HG03439 (cell line): ENCODE data around the gene EFCAB5.
"Not testable (repeated sequence)": the region's sequence is repeated elsewhere in the genome, so short reads cannot be mapped to it uniquely, and the experiment has no call there.

Experiments used
- ATAC-seq: cut with Tn5 transposase; IDR thresholded peaks from one replicate; pipeline ENCODE4 v1.9.1; 2021; ENCODE audit warnings: mild to moderate bottlenecking, moderate library complexity; ENCODE audit not compliant: unreplicated experiment

The EFCAB5 gene

DNA sequence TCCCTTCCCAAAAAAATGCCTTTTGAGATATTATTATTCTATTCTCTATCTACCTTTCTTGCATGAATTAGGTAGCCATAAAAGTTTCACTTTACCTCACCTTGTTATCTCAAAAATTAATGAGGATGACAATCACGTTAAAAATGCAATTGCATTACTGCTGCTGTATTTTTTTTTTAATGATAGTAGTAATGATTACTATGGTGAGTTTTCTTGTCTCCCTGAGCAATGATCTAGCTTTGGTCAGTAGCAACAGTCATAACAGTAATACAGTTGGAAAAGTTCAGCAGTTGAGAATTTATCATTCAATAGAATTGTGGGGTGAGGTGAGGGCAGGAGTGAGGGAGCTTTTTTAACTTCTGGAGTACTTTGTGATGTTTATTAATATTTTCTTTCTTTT lies at the start of gene EFCAB5:
Gene EFCAB5, plus strand, starts transcription at position 301 of the 400 bp plus-strand sequence. CDS start 163 bp downstream, outside the sequence.
- no peak for ATAC-seq

DNA sequence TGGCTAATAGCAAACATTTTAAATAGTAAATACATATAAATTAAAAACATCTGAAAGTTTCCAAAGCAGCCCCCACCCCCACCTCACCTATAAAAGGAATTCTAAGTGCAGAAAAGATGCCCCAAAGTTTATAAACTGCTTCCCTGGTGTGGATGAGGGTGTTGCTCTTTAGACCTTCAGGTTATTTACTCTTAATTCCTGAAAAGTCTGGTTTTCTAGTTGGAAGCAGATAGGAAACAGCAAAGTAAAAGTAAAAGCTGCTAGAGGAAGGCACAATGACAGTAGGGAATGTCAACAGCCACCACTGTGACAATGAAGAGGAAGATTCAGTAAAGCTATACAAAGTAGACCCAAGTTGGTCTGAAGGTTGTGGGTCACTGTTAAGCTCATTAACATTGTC lies 49.2 kb upstream of the EFCAB5 start:
- ATAC-seq, result no peak

DNA sequence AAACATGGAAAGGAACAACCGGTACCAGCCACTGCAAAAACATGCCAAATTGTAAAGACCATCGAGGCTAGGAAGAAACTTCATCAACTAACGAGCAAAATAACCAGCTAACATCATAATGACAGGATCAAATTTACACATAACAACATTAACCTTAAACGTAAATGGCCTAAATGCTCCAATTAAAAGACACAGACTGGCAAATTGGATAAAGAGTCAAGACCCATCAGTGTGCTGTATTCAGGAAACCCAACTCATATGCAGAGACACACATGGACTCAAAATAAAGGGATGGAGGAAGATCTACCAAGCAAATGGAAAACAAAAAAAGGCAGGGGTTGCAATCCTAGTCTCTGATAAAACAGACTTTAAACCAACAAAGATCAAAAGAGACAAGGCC lies 44.3 kb upstream of the EFCAB5 start:
- ATAC-seq, result not testable (repeated sequence)

DNA sequence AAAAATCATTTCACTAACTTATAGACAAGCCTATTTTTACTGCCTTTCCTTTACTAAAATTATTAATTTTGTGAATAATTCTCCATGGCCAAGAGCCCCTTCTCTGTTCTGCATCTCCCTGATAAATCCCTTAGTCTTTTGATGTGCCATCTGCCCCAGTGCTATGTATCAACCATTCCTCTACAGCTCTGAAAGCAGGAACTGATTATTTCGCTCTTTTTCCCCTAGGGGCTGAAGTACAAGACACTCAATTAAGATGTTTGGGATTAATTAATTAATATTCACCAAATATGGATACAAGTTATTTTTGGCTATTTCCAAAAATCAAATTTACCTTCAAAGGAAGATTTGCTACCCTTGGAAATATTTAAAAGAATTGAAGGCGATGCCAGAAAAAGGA lies 38.0 kb upstream of the EFCAB5 start:
- ATAC-seq, result no peak

DNA sequence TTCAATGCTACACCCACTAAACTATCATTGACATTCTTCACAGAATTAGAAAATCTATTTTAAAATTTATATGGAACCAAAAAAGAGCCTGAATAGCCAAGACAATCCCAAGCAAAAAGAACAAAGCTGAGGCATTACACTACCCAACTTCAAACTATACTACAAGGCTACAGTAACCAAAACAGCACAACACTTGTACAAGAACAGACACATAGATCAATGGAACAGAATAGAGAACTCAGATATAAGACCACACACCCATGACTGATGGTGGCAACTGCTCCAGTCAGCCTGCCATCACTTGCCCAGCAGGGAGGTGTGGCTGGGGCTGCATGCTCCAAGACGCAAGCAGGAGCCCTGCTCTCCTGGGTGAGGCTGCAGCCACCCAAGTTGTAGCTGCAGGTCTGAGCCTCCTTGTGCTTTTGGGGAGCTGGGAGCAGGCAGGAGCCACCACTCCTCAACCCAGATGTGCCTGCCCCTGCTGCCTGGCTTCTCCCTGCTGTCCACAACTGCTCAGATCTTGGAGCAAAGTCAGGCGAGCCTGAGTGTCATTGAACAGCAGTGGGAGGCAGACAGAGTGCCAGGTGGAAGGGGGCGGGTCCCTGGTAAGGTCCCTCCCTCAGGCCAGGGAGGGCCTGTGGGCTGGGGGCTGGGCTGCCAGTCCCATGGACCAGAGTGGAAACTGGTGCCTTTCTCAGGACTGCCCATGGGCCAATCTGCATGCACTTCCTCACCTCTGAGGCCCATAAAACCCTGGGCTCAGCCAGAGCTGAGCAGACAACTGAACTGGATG lies 36.2 kb upstream of the EFCAB5 start:
- no peak for ATAC-seq

DNA sequence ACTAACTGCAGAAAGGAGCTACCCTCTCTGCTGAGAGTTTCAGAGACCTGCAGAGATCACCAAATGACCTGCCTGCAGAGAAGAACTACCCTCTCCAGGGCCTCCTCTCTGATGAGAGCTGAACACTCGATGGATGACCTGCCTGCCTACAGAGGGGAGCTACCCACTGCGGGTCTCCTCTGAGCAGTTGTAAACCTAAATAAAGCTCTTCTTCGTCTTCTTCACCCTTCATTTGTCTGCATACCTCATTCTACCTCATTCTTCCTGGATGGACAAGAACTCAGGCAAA lies 35.6 kb upstream of the EFCAB5 start:
- ATAC-seq, result no peak

DNA sequence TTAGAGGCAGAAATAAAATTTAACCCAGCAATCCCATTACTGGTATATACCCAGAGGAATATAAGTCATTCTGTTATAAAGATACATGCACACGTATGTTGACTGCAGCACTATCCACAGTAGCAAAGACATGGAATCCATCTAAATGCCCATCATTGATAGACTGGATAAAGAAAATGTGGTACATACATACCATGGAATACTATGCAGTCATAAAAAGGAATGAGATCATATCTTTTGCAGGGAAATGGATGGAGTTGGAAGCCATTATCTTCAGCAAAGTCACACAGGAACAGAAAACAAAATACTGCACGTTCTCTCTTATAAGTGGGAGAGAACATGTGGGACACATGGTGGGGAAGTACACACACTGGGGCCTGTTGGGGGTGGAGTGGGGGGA lies 34.5 kb upstream of the EFCAB5 start:
- ATAC-seq, result no peak

DNA sequence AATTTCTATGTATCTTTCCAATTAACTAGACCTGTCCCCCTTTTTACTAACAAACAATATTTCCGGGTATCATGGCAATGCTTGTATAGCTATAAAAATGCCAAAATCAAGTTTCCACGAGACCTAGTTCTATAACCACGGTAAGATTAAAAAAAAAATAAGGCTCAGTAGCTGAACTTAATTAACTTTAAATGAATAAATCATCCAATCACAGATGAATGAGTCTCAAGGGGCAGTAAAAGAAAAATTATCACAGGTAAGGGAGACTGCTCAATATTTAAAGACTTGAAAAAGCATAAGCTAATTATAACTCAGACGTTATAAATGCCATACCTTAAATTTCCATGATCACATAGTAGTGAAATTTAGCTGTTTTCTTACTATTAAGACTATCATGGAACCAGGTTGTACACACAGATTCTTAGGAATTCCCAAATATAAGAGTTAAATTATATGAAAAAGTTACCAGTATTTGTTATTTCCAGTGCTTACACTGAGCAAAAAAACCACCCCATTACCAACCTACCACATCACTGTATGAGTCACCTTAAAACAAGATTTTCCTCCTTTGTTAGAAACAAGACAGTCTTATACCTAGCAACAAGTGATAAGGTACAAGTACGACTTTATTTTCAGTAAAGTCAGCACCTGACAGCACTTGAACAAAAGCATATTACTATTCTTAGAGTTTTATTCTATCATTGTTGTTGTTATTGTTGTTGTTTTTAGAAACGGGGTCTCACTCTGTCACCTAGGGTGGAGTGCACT lies 32.0 kb upstream of the EFCAB5 start:
- no peak for ATAC-seq

DNA sequence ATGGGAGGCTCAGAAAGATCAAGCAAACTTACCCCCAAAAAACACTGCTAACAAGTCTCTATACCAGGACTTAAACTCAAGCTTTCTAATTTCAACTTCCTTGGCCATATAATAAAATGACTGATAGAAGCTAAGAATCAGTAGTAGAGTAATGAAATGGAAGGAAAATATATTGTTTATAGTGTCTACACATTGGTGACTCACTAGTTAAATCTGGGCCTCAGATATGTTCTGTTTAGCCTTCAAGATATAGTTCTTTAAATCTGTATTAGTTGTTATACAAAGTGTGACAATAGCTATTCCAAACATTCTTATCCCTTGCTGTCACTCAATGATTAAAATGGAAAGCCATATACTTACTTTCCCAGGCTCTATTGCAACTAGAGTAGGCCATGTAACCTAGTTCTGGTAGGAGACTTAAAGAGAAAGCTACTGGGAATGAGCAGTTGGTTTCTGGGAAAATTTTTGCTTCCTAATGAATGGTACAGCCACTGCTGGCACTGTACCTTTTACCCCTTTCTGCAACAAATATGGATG lies 29.7 kb upstream of the EFCAB5 start:
- no peak for ATAC-seq

DNA sequence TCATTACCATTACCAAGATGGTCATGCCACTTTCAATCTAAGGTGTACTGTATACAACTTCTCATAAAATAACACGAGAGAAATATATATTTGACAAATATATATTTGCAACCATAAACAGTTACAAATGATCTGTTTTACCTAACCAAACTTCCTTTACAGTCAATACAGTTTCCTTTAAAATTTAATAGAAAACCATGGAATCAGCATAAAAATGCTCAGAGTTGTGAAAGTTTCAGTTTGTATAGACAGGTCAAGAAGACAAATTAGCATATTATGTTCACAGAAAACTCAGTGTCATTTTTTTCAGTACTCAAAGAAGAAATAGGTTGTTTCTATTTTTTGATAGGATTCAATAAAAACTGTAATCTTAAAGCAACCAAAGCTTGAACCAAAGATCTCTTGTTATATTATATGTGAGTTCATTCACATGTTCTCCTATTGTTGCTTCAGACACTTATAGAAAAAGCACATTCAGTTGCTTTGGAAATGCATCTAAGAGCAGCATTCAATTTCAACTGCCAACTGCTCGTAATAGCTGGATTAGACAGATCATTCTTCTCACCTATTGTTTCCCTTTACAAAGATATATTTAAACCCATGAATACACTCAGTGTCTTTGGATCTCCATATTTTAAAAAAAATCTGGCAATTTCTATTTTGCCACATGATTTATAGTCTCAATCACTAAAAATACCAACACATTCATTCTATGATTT lies 26.5 kb upstream of the EFCAB5 start:
- no peak for ATAC-seq

DNA sequence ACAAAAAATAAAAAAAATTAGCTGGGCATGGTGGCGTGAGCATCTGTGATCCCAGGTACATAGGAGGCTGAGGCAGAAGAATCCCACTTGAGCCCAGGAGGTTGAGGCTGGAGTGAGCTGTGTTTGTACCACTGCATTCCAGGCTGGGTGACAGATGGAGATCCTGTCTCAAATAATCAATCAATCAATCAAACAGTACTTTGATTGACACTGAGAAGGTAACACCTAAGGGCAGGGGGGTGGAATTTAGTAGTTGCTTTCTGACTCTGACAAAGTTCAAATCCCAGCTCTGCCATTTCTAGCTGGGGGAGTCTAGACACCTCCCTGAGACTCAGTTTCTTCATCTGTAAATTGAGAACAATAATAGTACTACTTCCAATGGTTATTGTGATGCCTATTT lies 23.4 kb upstream of the EFCAB5 start:
- no peak for ATAC-seq

DNA sequence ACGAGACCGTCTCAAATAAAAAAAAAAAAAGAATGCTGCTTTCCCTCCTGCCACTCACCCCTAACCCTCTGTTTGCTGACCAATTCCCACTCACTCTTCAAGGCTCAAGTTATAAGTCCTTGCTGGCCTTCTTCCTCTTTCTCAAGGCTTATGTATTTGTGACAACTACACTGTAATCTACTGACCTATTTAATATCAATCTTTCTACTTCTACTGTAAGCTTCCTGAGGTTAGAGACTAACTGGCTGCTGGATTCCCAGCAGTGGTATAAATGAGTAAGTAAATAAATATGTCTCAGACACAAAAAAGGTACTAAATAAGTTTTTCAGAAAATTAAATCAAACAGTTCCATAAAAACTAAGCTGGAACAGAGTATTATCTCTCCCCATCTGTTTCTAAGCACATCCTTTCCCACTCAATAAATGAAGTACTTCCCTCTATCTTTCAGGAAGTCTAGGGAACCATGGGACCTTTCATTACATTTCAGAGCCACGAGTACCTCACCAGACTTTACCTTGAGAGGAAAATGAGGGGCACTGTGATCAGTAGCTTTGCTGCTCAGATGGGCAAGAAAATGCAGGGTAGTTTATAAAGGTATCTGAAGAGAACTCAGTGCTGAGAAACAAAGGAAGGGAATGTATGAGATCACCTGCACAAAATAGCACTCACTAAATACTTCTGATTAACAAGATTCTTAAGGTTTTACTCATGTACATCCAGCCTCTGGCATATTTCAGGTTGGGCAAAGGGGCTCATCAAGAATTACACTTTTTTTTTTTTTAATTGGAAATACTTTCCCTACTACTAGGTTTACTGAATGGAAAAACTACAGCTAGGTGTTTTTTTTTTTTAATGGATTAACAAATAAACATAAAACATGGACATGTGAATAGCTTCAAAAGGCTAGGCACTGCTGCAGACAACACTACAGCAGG lies 22.2 kb upstream of the EFCAB5 start:
- ATAC-seq, result no peak

DNA sequence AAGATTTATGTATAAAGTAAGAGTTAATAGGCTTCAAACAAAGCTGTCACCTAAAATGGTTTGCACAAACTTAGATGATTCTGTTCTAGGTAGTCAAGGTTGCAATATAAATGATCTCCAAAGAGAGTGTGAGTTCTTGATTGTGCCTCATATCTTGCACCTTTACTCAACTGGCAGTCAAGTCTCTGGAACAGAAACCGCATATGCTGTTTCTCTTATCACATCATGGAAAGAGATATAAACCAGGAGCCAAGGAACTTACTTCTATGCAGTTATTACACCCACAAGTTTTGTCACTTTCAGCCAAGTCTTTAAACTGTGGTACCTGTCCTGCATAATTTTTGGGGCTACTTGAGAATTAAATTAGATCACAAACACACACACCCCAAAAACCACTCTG lies 16.6 kb upstream of the EFCAB5 start:
- ATAC-seq, result no peak

DNA sequence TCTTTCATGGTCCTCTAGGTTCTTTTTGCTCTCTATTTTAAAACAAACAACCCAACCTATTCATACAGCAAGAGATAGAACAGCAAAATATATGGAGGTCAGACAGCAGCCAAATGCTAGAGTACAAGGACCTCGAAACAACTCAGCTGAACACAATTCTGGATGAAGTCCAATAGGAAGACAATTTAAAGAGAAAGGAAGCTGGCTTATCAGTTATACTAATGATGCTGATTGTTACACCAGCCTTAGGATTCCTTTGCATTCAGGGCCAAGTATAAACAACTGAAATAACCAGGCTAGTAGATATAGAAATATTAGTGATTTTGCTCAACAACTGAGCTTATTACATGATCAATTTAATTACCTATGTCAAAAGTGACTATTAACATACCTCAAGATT lies 13.9 kb upstream of the EFCAB5 start:
- no peak for ATAC-seq

DNA sequence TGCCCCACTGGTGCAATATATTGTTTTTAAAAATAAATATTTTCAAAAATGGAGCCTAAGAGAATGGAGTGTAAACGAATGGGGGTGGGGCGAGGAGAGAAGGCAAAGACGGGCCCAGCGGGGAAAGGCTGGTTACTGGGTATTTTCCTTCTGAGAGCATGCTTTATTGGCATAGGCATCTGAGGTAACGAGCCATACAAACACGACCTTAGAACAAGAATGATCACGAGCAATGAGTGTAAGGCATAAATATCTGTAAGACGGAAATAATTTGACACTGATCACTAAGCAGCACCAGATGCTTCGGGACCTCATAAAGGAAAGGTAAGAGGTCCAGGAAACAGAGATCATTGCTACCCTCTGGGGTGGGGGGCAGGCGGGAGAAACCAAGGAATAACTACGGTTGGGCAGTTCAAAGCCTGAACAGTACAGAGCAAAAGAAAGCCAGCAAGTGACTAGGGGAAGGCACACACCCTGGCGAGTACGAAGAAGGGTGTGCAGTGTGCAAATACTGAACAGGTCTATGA lies 12.4 kb upstream of the EFCAB5 start:
- ATAC-seq, result no peak

DNA sequence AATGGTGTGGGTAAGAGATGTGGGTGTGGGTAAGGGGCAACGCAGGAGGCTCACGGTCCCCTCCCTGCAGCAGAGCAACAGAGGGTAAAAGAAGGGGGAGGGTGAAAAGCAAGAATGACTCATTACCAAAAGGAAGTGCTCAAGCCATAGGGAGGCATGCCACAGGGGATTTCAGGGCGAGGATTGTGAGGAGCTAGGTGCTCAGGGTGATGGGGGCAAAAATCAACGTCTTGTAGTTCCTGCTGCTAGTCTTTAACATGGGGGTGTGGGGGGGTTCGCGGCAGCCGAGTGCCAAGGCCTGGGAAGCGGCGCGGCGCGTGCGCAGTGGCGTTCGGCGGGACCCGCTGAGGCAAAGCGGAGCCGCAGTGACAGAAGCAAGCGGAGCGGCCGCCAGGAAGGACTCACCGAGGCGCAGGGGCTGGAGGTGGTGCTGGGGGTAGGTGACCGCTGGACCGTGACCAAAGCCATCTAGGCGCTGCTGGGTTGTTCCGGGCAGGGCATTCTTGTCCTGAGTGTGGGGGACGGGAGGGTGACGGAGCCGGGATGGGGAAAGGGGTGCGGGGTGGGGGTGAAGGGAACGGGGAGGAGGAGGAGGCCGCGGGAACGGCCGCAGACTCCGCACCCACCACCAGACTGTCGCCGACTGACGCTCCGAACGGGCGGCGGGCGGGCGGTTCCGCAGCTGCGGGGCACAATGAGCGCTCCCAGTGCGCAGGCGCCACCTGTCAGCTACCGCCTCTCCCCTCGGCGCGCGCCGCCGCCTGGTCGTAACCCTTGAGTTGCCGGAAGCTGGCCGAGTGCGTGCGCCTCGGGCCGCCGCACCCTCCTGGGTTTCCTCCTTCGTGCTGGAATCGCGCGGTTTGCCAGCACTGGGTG lies 11.7 kb upstream of the EFCAB5 start, which contains the start of gene SSH2:
Gene SSH2, minus strand, starts transcription at position 696 of the 876 bp plus-strand sequence. Its CDS starts 228 bp downstream, at position 468.
- peak; percentile 55 for ATAC-seq

DNA sequence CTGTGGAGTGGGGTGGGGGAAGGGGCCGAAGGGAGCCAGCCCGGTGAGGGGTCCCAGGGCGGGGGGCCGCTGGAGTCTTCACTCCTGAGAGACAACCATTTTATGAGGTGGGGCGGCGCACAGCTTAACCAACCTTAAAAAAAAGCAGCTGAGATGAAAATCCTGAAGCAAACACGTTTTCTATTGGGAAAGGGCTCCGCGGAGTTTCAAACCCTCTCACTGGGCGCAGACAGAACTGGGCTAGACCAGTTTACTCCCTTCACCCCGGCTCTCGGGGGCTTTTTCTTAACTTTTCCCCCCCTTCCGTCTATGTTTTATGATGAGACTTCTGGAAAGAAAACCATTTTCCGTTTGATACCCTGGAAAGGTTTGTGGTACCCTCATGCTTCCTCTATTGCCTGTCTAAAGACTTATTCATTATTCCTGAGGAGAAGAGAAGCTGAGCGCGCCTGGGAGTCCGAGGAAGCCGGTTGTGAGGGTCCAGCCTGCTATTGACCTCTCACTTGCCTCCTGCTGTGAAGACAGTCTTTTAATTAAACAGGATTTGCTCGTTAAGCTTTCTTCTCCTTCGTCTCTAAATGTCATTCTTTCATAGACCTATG lies 10.9 kb upstream of the EFCAB5 start:
- no peak for ATAC-seq

DNA sequence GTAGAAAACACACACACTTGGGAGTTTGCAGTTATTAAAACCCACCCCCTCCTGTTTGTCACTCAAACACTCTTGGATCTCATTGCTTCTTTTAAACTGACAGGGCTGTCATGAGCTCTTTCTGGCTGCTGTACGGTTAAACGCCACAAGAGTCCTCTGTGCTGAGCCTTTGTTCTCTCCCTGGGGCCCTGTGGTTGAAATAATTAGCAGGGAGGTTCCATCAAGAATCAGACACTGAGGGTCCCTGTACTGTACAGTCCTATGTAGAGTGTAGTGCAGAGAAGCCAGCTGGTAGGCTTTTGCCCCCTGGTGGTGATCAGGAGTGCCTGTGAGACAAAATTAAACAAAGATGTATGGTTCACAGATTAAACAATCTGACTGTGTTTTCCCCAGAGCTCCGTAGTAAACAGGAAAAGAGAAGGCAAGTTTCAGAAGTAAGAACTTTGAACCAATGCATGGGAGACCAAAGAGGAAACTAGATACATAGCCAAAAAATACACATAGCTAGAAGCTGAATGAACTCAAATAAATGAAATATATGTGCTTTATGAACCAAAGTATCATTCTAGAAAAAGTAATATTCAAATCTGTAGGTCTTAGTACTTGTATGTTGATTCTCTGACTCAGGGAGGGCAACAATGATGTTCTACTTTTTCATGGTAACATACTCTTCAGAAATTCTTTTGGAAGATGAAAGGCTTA lies 10.1 kb upstream of the EFCAB5 start:
- peak; percentile 64 for ATAC-seq
